BE2C (cell line): ENCODE results near the gene NECAB2.

ENCODE experiments used
- DNase-seq: peaks from one replicate; pipeline ENCODE4 v3.0.0-alpha.2; 2020
- H3K27me3 ChIP-seq: fragments of 250-450 bp; sonication (Bioruptor Pico); 2 replicates; pipeline ENCODE4 v1.5.1; 2020; ENCODE audit warnings: mild to moderate bottlenecking
- H3K36me3 ChIP-seq: fragments of 250-450 bp; sonication (Bioruptor Pico); 2 replicates; pipeline ENCODE4 v1.5.1; 2020; ENCODE audit warnings: mild to moderate bottlenecking
- H3K4me1 ChIP-seq: fragments of 250-450 bp; sonication (Bioruptor Pico); 2 replicates; pipeline ENCODE4 v1.5.1; 2020
- H3K4me3 ChIP-seq: 2 replicates; pipeline ENCODE4 v1.5.1; 2011; ENCODE audit warnings: low read depth, low read length
- H3K9me3 ChIP-seq: fragments of 250-450 bp; sonication (Bioruptor Pico); 2 replicates; pipeline ENCODE4 v1.5.1; 2020
- CTCF ChIP-seq: IDR thresholded peaks from 2 replicates; pipeline ENCODE4 v1.5.1; 2012; ENCODE audit warnings: mild to moderate bottlenecking, low read depth, low read length

The NECAB2 gene

GRCh38 chr16:83977056-83977815, 9.2 kb downstream of the NECAB2 start:
- peaks cover 3% of the 10 kb centered on the region; the same call in 1 of the 2 replicates for H3K27me3 ChIP-seq
- H3K4me3 ChIP-seq: no peak overlapping the region
- DNase-seq: no peak
- no peak for TF ChIP-seq CTCF
- H3K9me3 ChIP-seq: no peaks in the 10 kb centered on the region; the same call in none of the 2 replicates
- no peaks in the 10 kb centered on the region for H3K36me3 ChIP-seq
- no peaks in the 10 kb centered on the region for H3K4me1 ChIP-seq

- Histone ChIP-seq H3K27me3 (peaks cover 6% of the 10 kb centered on the region), H3K9me3 (no peaks in the 10 kb centered on the region; the same call in none of the 2 replicates), H3K4me1 (no peaks in the 10 kb centered on the region), H3K36me3 (no peaks in the 10 kb centered on the region), H3K4me3 (no peak overlapping the region)
- no peak for TF ChIP-seq CTCF
- no peak for DNase-seq
Observed at GRCh38 chr16:83978401-83978904, 10.4 kb downstream of the NECAB2 start.

GRCh38 chr16:83979441-83979840, 11.4 kb downstream of the NECAB2 start:
- no peak for DNase-seq
- no peaks in the 10 kb centered on the region for H3K36me3 ChIP-seq

GRCh38 chr16:83980794-83981193, 12.8 kb downstream of the NECAB2 start:
- no peak overlapping the region for H3K4me3 ChIP-seq
- peaks cover 22% of the 10 kb centered on the region for H3K27me3 ChIP-seq
- H3K36me3 ChIP-seq: no peaks in the 10 kb centered on the region
- DNase-seq: no peak
- no peak for TF ChIP-seq CTCF
- no peaks in the 10 kb centered on the region for H3K4me1 ChIP-seq
- H3K9me3 ChIP-seq: no peaks in the 10 kb centered on the region; the same call in none of the 2 replicates

More at GRCh38 chr16:83979441-83979840, 11.4 kb downstream of the NECAB2 start:
- Histone ChIP-seq H3K27me3 (peaks cover 16% of the 10 kb centered on the region), H3K4me1 (no peaks in the 10 kb centered on the region), H3K4me3 (no peak overlapping the region), H3K9me3 (no peaks in the 10 kb centered on the region; the same call in none of the 2 replicates)
- TF ChIP-seq CTCF: no peak

- H3K9me3 ChIP-seq: no peaks in the 10 kb centered on the region; the same call in none of the 2 replicates
- no peak for TF ChIP-seq CTCF
- DNase-seq: no peak
Observed at GRCh38 chr16:83981799-83982198, 13.8 kb downstream of the NECAB2 start.

GRCh38 chr16:83983491-83983890, 15.4 kb downstream of the NECAB2 start:
- DNase-seq: no peak
- Histone ChIP-seq H3K27me3 (peaks cover 48% of the 10 kb centered on the region), H3K4me1 (no peaks in the 10 kb centered on the region), H3K9me3 (no peaks in the 10 kb centered on the region; the same call in none of the 2 replicates), H3K36me3 (no peaks in the 10 kb centered on the region), H3K4me3 (no peak overlapping the region)
- no peak for TF ChIP-seq CTCF

More at GRCh38 chr16:83981799-83982198, 13.8 kb downstream of the NECAB2 start:
- no peak overlapping the region for H3K4me3 ChIP-seq
- no peaks in the 10 kb centered on the region for H3K4me1 ChIP-seq
- peaks cover 31% of the 10 kb centered on the region for H3K27me3 ChIP-seq
- H3K36me3 ChIP-seq: no peaks in the 10 kb centered on the region
